Fibroblast of lung (primary cell): ENCODE data around the gene MLPH. TPM values are rescaled to one million over a fixed set of nuclear protein-coding genes. Genes with fewer than 3 reads are reported as not detected.

Experiments
- DNase-seq, 2 donors: peaks; one replicate each; pipeline versions ENCODE4 v3.0.0 to v3.0.0-alpha.2; 2010; ENCODE audit warnings: low read depth in 2 of 2
- H2AFZ ChIP-seq: 2 replicates; pipeline ENCODE4 v1.5.1; 2012; ENCODE audit warnings: low read length, control low read depth, inconsistent platforms
- H3K27ac ChIP-seq: 2 replicates; pipeline ENCODE4 v1.5.1; 2011; ENCODE audit warnings: low read length, control low read depth; ENCODE audit not compliant: insufficient read depth
- H3K27me3 ChIP-seq: 2 replicates; pipeline ENCODE4 v1.5.1; 2011; ENCODE audit warnings: mild to moderate bottlenecking, low read length; ENCODE audit not compliant: control insufficient read depth, insufficient read depth
- H3K36me3 ChIP-seq: 2 replicates; pipeline ENCODE4 v1.5.1; 2011; ENCODE audit warnings: low read length; ENCODE audit not compliant: control insufficient read depth, insufficient read depth
- H3K4me1 ChIP-seq: 2 replicates; pipeline ENCODE4 v1.5.1; 2011; ENCODE audit warnings: low read length; ENCODE audit not compliant: control insufficient read depth, insufficient read depth; ENCODE audit errors: extremely low read depth
- H3K4me2 ChIP-seq: 2 replicates; pipeline ENCODE4 v1.5.1; 2011; ENCODE audit warnings: low read length, control low read depth; ENCODE audit not compliant: insufficient read depth; ENCODE audit errors: extremely low read depth
- H3K4me3 ChIP-seq, 4 experiments: fragments of 200-600 bp in 1 of 4; sonication (generic) in 1 of 4; replicated peaks in 1 of 4; 2 replicates each; pipeline ENCODE4 v1.5.1; 2011 to 2016; ENCODE audit warnings: low read length in 4 of 4, low read depth in 3 of 4, mild to moderate bottlenecking in 3 of 4, control low read depth in 2 of 4, inconsistent platforms in 1 of 4, mixed read lengths in 1 of 4; ENCODE audit not compliant: insufficient read depth in 1 of 4; ENCODE audit errors: control extremely low read depth in 1 of 4
- H3K79me2 ChIP-seq: 2 replicates; pipeline ENCODE4 v1.5.1; 2012; ENCODE audit warnings: mild to moderate bottlenecking, low read length, inconsistent platforms; ENCODE audit not compliant: control insufficient read depth, insufficient read depth
- H3K9ac ChIP-seq: 2 replicates; pipeline ENCODE4 v1.5.1; 2011; ENCODE audit warnings: mild to moderate bottlenecking, low read length, control low read depth; ENCODE audit not compliant: insufficient read depth
- H3K9me3 ChIP-seq: 2 replicates; pipeline ENCODE4 v1.5.1; 2012; ENCODE audit warnings: low read depth, low read length; ENCODE audit not compliant: control insufficient read depth, insufficient read depth
- H4K20me1 ChIP-seq: 2 replicates; pipeline ENCODE4 v1.5.1; 2011; ENCODE audit warnings: low read length; ENCODE audit not compliant: control insufficient read depth, insufficient read depth; ENCODE audit errors: extremely low read depth
- EZH2 ChIP-seq: IDR thresholded peaks from 2 replicates; pipeline ENCODE4 v1.5.1; 2012; ENCODE audit warnings: low read length, control low read depth, mild to moderate bottlenecking; ENCODE audit errors: missing control alignments
- polyA plus RNA-seq, 2 donors: library from polyadenylated mRNA; depleted of rRNA in 1 of 2; stranded (reverse) in 1 of 2; unstranded in 1 of 2; fragments of >200 nt; gene quantifications; 2 replicates each; pipeline ENCODE4 v1.2.1, GENCODE V29; 2011 to 2012; ENCODE audit warnings: missing spikeins in 1 of 2
- total RNA-seq: library from RNA; depleted of rRNA; stranded (reverse); fragments of >200 nt; gene quantifications from 2 replicates; pipeline ENCODE4 v1.2.1, GENCODE V29; 2014
- TF ChIP-seq, protein P1 (sequence below), 2 donors: IDR thresholded peaks in 1 of 2; conservative IDR thresholded peaks in 1 of 2; 1 replicate in 1 of 2; 2 replicates in 1 of 2; pipeline ENCODE4 v1.5.1; 2011 to 2012; ENCODE audit warnings: low read length in 2 of 2, control low read depth in 1 of 2, inconsistent platforms in 1 of 2, low read depth in 1 of 2, mild to moderate bottlenecking in 1 of 2

MLPH gene
- total and polyA plus RNA-seq, 2 donors (not counting 1 experiment from before 2014, with no cell fraction given), result 3.1 to 10.7 TPM

DNA sequence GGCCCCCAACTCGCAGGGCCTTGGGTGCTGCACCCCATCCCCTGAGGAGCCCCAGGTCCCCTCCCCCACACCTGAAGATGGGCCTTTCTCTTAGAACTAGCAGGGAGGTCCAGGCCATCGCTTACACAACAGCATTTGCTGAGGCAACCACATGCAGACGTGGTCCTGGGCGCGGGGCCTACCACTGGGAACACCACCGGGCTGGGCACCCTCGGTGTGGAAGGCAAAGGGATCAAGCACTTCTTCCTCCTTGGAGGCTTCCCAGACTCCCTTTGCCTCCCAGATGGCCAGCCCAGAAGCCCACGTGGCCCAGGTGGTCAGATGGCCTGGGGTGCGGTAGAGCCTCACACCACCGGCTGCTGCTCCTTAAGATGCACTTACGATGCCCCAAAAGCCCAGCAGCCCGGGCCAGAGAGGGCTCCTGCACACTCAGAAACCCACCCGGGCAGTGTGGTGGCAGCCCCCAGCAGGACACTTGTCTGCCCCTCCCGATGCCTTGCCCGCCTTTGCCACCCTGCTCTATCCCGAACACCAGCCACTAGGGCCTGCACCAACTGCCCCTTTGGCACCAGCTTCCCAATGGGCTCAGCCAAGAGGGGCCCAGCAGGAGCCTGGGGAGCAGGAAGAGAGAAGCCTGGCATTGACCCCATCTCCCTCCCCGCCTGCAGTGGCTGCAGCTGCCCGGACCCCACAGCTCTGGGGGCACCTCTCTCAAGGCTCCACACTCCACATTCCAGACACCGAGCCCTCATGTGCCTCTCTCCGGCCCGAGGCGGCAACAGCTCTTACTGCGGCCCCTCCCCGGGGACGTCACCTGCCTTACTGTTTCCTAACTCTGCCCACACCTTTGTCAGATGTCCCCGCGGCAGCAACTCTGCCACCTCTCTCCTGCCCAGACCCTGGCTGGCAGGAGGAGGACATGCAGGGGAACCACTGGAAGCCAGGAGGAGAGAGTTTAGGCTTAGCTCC, 13.9 kb upstream of the MLPH start:
- H3K9ac ChIP-seq, result peak overlapping the region; percentile 96
- no peaks in the 10 kb centered on the region for H3K9me3 ChIP-seq
- no peak overlapping the region for H3K4me2 ChIP-seq
- H3K79me2 ChIP-seq, result no peaks in the 10 kb centered on the region
- no peaks in the 10 kb centered on the region for H4K20me1 ChIP-seq
- H2AFZ ChIP-seq, result no peak overlapping the region
- peak overlapping the region; percentile 97 for H3K27ac ChIP-seq
- H3K36me3 ChIP-seq, result no peaks in the 10 kb centered on the region
- H3K4me3 ChIP-seq, result no peak overlapping the region
- no peaks in the 10 kb centered on the region for H3K27me3 ChIP-seq
- peaks cover 21% of the 10 kb centered on the region for H3K4me1 ChIP-seq
- no peak for DNase-seq
- TF ChIP-seq, protein P1, sequence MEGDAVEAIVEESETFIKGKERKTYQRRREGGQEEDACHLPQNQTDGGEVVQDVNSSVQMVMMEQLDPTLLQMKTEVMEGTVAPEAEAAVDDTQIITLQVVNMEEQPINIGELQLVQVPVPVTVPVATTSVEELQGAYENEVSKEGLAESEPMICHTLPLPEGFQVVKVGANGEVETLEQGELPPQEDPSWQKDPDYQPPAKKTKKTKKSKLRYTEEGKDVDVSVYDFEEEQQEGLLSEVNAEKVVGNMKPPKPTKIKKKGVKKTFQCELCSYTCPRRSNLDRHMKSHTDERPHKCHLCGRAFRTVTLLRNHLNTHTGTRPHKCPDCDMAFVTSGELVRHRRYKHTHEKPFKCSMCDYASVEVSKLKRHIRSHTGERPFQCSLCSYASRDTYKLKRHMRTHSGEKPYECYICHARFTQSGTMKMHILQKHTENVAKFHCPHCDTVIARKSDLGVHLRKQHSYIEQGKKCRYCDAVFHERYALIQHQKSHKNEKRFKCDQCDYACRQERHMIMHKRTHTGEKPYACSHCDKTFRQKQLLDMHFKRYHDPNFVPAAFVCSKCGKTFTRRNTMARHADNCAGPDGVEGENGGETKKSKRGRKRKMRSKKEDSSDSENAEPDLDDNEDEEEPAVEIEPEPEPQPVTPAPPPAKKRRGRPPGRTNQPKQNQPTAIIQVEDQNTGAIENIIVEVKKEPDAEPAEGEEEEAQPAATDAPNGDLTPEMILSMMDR (conservative IDR thresholded peaks at IDR 0.05 in 1 of 2, IDR thresholded peaks at IDR 0.05 in 1 of 2; ENCODE audit: low read depth in 1 of 2, low read length in 2 of 2), result no peak
- TF ChIP-seq EZH2, result no peak

DNA sequence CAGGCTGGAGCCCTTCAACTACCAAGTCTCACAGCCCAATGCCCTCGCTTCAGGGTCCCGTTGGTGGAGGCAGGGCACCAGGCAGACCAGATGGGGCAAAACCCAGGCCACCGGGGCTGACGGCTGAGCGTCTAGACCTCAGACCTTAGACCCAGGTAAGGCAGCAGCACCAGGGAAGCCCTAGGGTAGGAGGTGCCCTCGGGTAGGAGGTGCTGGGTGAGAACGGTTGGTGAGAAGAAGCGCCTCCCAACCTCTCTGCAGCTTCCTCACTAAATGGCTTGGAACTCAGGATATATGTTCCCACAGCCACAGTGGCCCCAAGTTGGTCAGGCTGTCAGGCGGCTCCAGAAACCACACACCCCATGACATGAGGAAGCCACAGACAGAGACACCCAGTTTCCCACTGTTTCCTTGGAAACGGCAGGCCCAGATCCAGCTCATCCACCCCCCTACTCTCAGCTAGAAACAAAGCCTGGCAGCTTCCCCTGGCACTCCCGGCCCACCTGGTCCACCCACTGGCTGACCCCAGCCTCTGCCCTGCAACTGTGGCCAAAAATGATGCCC, 13.1 kb upstream of the MLPH start:
- no peaks in the 10 kb centered on the region for H3K9me3 ChIP-seq
- peak overlapping the region; percentile 97 for H3K27ac ChIP-seq
- no peaks in the 10 kb centered on the region for H3K36me3 ChIP-seq
- H3K9ac ChIP-seq, result peak overlapping the region; percentile 96
- H3K27me3 ChIP-seq, result no peaks in the 10 kb centered on the region
- H4K20me1 ChIP-seq, result no peaks in the 10 kb centered on the region
- H3K4me2 ChIP-seq, result peak overlapping the region; percentile 32
- H3K4me1 ChIP-seq, result peaks cover 21% of the 10 kb centered on the region
- H3K4me3 ChIP-seq, result peak overlapping the region in 1 of 4 experiments; percentile 63
- no peaks in the 10 kb centered on the region for H3K79me2 ChIP-seq
- no peak overlapping the region for H2AFZ ChIP-seq
- TF ChIP-seq, protein P1 (conservative IDR thresholded peaks at IDR 0.05 in 1 of 2, IDR thresholded peaks at IDR 0.05 in 1 of 2; ENCODE audit: low read depth in 1 of 2, low read length in 2 of 2), result no peak
- no peak for TF ChIP-seq EZH2
- DNase-seq, result peak; percentile 73 to 90

DNA sequence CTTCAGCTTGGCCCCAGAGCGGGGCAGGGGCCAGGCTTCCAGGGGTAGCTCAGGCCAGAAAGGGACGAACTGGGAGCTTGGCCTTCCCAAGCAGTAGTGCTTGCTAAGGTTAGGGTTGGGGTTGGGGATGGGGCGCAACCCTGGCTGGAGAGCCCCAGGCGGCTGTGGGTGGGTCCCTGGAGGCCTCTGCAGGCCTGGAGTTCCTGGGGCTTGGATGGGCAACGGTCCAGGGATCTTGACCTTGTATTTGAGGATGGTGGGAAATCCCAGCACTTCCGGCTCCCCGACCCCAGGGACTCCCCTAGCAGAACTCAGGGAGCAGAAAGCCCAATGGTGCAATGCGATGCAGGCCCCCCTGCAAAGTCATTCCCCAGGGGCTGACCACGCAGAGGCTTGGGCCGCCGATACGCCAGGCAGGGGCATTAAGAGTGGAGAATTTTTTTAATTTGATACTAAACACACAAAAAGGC, 12.6 kb upstream of the MLPH start:
- no peak for TF ChIP-seq EZH2
- TF ChIP-seq, protein P1 (conservative IDR thresholded peaks at IDR 0.05 in 1 of 2, IDR thresholded peaks at IDR 0.05 in 1 of 2; ENCODE audit: low read depth in 1 of 2, low read length in 2 of 2), result no peak
- Histone ChIP-seq H3K27me3 (no peaks in the 10 kb centered on the region), H3K9me3 (no peaks in the 10 kb centered on the region), H3K4me2 (peak overlapping the region; percentile 78), H3K4me3 (peak overlapping the region; percentile 50 to 63 (median 60)), H3K27ac (peak overlapping the region; percentile 97), H3K36me3 (no peaks in the 10 kb centered on the region), H4K20me1 (no peaks in the 10 kb centered on the region), H2AFZ (no peak overlapping the region), H3K79me2 (no peaks in the 10 kb centered on the region), H3K4me1 (peaks cover 21% of the 10 kb centered on the region), H3K9ac (peak overlapping the region; percentile 96)
- peak in 1 of 2 donors; percentile 65 for DNase-seq
